Endodermal cell (in vitro differentiated cells): Measurements from ENCODE around the gene ASRGL1. TPM values are rescaled to one million over a fixed set of nuclear protein-coding genes. Genes with fewer than 3 reads are reported as not detected.

Source experiments
- DNase-seq: peaks from one replicate; pipeline ENCODE4 v3.0.0-alpha.2; 2017
- H3K27ac ChIP-seq: 2 replicates; pipeline ENCODE4 v1.5.1; 2013; ENCODE audit warnings: mild to moderate bottlenecking, low read depth, low read length, moderate library complexity
- H3K27me3 ChIP-seq: 2 replicates; pipeline ENCODE4 v1.6.1; 2013; ENCODE audit warnings: mild to moderate bottlenecking, low read length, moderate library complexity; ENCODE audit not compliant: insufficient read depth, control insufficient read depth, poor library complexity, severe bottlenecking
- H3K36me3 ChIP-seq: 2 replicates; pipeline ENCODE4 v1.7.0; 2013; ENCODE audit warnings: mild to moderate bottlenecking, low read length, moderate library complexity; ENCODE audit not compliant: control insufficient read depth, insufficient read depth
- H3K4me1 ChIP-seq: one replicate; pipeline ENCODE4 v1.7.0; 2013; ENCODE audit warnings: low read length; ENCODE audit not compliant: control insufficient read depth, insufficient read depth
- H3K4me3 ChIP-seq: 2 replicates; pipeline ENCODE4 v1.5.1; 2013; ENCODE audit warnings: mild to moderate bottlenecking, low read length, moderate library complexity
- H3K9ac ChIP-seq: 2 replicates; pipeline ENCODE4 v1.6.1; 2013; ENCODE audit warnings: mild to moderate bottlenecking, low read length, moderate library complexity; ENCODE audit not compliant: poor library complexity, severe bottlenecking; ENCODE audit errors: extremely low read depth
- H3K9me3 ChIP-seq: 2 replicates; pipeline ENCODE4 v1.6.1; 2013; ENCODE audit warnings: mild to moderate bottlenecking, low read length, moderate library complexity; ENCODE audit not compliant: control insufficient read depth
- H3K27ac Mint-ChIP-seq: 2 replicates; pipeline ENCODE4 v1.8.0; 2020; ENCODE audit warnings: mixed read lengths
- H3K27me3 Mint-ChIP-seq: 2 replicates; pipeline ENCODE4 v1.8.0; 2021; ENCODE audit warnings: mild to moderate bottlenecking, mixed read lengths; ENCODE audit not compliant: insufficient read depth
- H3K36me3 Mint-ChIP-seq: 2 replicates; pipeline ENCODE4 v1.8.0; 2020; ENCODE audit warnings: low read depth, mixed read lengths
- H3K4me1 Mint-ChIP-seq: 2 replicates; pipeline ENCODE4 v1.8.0; 2020; ENCODE audit warnings: mixed read lengths
- H3K4me3 Mint-ChIP-seq: 2 replicates; pipeline ENCODE4 v1.8.0; 2020; ENCODE audit warnings: mild to moderate bottlenecking, moderate library complexity, mixed read lengths
- H3K9me3 Mint-ChIP-seq: 2 replicates; pipeline ENCODE4 v1.8.0; 2020; ENCODE audit warnings: mild to moderate bottlenecking, mixed read lengths
- CTCF ChIP-seq: fragments of 200-600 bp; sonication (generic); conservative IDR thresholded peaks from 2 replicates; pipeline ENCODE4 v1.5.0; 2021; ENCODE audit warnings: antibody characterized with exemption, mild to moderate bottlenecking
- WGBS, 2 experiments: methylation state at CpG; one replicate each; pipeline versions ENCODE4 v1.1.5 to v1.1.7; 2013; ENCODE audit warnings: missing lambda C conversion rate in 2 of 2, mixed read lengths in 1 of 2; ENCODE audit not compliant: insufficient coverage in 1 of 2, insufficient read length in 1 of 2; 5-methylcytosine and 5-hydroxymethylcytosine counted together
- total RNA-seq, 2 donors: library from RNA; stranded (reverse); fragmentation: NEBNext Ultra II Directional in 1 of 2; extraction: Animal tissue kit (Norgen Biotek cat#: 25700) in 1 of 2; gene quantifications; 2 replicates in 1 of 2; 3 replicates in 1 of 2; pipeline ENCODE4 v1.2.1, GENCODE V29; 2021

Gene ASRGL1
- total RNA-seq, 2 donors from 2014 or later = 39.8 to 61.8 TPM

- no peak overlapping the region for H3K4me3 Mint-ChIP-seq
- Histone ChIP-seq H3K4me3 (no peak overlapping the region), H3K27me3 (no peaks in the 10 kb centered on the region), H3K9ac (no peak overlapping the region), H3K36me3 (no peaks in the 10 kb centered on the region), H3K9me3 (peaks cover 13% of the 10 kb centered on the region), H3K27ac (no peak overlapping the region), H3K4me1 (no peaks in the 10 kb centered on the region)
- H3K27me3 Mint-ChIP-seq = peaks cover 16% of the 10 kb centered on the region
- H3K36me3 Mint-ChIP-seq = no peaks in the 10 kb centered on the region
- peaks cover 13% of the 10 kb centered on the region for H3K9me3 Mint-ChIP-seq
- no peak overlapping the region for H3K27ac Mint-ChIP-seq
- 58 to 61% methylated on average over 4 to 6 of the region's 6 CpGs for WGBS, 2 experiments
- H3K4me1 Mint-ChIP-seq = no peaks in the 10 kb centered on the region
- TF ChIP-seq CTCF = no peak
- DNase-seq = no peak
Observed at GRCh38 chr11:62306227-62306626, 31.0 kb upstream of the ASRGL1 start.

- Histone ChIP-seq H3K9me3 (peaks cover 13% of the 10 kb centered on the region), H3K4me1 (no peaks in the 10 kb centered on the region), H3K36me3 (no peaks in the 10 kb centered on the region), H3K27me3 (no peaks in the 10 kb centered on the region), H3K27ac (no peak overlapping the region), H3K4me3 (no peak overlapping the region), H3K9ac (no peak overlapping the region)
- H3K9me3 Mint-ChIP-seq = peaks cover 13% of the 10 kb centered on the region
- no peak overlapping the region for H3K27ac Mint-ChIP-seq
- DNase-seq = no peak
- H3K36me3 Mint-ChIP-seq = no peaks in the 10 kb centered on the region
- TF ChIP-seq CTCF = no peak
- peaks cover 18% of the 10 kb centered on the region for H3K27me3 Mint-ChIP-seq
- no peaks in the 10 kb centered on the region for H3K4me1 Mint-ChIP-seq
- no peak overlapping the region for H3K4me3 Mint-ChIP-seq
Observed at GRCh38 chr11:62307950-62308349, 29.3 kb upstream of the ASRGL1 start.

DNA sequence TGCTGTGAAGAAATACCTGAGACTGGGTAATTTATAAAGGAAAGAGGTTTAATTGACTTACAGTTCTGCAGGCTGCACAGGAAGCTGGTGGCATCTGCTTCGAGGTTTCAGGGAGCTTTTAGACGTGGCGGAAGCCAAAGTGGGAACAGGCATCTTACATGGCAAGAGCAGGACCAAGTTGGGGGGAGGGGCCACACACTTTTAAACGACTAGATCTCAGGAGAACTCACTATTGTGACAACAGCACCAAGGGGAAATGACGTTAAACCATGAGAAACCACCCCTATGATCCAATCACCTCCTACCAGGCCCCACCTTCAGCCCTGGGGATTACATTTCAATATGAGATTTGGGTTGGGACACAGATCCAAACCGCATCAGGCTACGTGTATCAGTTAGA lies 27.3 kb upstream of the ASRGL1 start:
- H3K4me1 ChIP-seq = no peaks in the 10 kb centered on the region
- H3K27ac ChIP-seq = no peak overlapping the region
- H3K9ac ChIP-seq = no peak overlapping the region
- H3K9me3 ChIP-seq = peaks cover 13% of the 10 kb centered on the region
- Mint-ChIP-seq H3K9me3 (peaks cover 13% of the 10 kb centered on the region), H3K4me3 (no peak overlapping the region), H3K27me3 (peaks cover 23% of the 10 kb centered on the region), H3K36me3 (no peaks in the 10 kb centered on the region), H3K27ac (no peak overlapping the region), H3K4me1 (no peaks in the 10 kb centered on the region)
- 73 to 90% methylated on average over 5 to 7 of the region's 7 CpGs for WGBS, 2 experiments
- H3K27me3 ChIP-seq = no peaks in the 10 kb centered on the region
- no peak overlapping the region for H3K4me3 ChIP-seq
- no peak for TF ChIP-seq CTCF
- DNase-seq = no peak
- H3K36me3 ChIP-seq = no peaks in the 10 kb centered on the region
